Stimulated activated CD8-positive, alpha-beta memory T cell treated with anti-CD3 and anti-CD28 coated beads, Interleukin-4, amount 100 ng/mL, for 48 hours (primary cell): Measurements from ENCODE around the gene RBBP7.

Experiments
- DNase-seq: peaks from one replicate; pipeline ENCODE4 v3.0.0-alpha.2; 2020

RBBP7 gene

DNA sequence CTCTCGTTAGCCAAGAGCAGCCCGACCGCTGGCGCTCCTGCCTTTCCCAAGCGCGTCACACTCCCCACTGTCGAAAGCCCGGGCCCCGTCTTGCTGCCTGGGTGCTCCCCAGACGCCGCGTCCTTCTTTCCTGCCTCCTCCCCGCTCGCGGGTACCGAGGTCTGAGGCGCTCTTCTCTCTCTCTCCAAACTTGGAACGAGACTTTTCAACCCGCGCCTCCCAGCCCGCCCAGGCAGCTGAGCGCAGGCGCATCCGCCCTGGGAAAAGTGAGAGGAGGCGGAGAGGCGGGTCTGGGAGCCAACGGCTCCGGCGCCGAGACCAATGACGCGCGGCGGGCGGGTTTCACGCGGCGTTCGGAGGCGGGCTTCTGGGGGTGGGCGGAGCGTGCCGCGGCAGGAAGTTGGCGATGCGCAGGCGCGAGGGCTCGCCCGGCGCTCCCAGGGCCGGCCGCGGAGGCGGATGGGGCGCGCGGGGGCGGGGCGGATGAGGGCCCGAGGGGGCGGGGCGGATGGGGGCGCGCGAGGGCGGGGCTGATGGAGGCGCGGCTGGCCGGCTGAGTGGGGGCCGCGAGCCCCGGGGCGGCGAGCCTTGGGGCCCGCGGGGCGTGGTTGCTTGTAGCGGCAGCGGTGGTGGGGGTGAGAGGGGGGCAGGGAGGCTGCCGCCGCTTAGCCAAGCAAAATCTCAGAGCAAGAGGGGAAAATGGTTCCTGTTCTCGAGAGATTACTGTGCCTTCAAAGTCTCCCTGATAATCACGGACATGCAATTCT is at the start of gene RBBP7:
RBBP7 (minus strand) TSS at position 268 of the 767 bp plus-strand sequence. CDS start 309 bp downstream, outside the sequence.
- DNase-seq: peak; percentile 90

DNA sequence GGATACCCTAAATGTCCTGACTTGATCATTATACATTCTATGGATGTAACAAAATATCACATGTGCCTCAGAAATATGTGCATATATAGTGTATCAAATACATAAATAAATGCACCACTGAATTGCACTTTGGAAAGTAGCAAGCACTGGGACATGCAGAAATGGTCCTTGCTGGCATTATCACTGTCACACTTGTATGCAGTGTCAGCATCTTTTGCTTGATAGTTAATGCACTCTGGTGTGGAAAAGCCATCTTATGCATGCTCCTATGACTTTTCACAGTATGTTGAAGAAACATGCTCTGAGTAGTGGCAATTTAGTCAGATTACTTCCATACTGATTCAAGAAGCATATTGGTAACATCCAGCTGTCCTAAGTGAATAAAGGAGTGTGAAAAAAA is 48.8 kb upstream of the RBBP7 start:
- DNase-seq: no peak

DNA sequence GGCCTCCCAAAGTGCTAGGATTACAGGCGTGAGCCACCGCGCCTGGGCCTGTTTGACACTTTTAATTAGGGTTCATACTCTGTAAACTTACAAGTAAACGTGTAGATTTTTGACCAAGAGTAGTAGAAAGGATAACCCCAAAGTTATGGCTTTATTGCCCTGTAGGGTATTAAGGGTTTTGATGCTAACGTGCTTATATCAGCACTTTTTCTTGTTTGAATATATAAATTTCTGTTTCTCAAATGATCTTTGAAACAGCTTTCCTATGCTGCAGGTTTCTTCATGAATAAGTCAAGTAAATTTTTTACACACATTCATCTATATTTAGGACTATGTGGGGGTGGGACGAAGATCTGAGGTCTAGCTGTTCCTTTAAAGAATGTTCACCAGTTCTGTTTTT is 47.0 kb upstream of the RBBP7 start:
- no peak for DNase-seq

DNA sequence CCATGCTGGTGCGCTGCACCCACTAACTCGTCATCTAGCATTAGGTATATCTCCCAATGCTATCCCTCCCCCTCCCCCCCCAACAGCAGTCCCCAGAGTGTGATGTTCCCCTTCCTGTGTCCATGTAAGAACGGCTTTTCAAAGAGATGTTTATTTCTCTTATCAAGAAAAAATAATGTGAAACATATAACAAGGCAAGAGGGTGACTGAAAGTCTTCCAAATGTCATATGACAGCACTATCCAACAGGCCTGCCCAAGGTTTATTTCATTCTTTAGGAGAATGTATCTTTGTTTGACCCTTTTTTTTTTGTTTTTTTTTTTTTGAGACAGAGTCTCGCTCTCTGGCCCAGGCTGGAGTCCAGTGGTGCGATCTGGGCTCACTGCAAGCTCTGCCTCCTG is 46.4 kb upstream of the RBBP7 start:
- DNase-seq: no peak

DNA sequence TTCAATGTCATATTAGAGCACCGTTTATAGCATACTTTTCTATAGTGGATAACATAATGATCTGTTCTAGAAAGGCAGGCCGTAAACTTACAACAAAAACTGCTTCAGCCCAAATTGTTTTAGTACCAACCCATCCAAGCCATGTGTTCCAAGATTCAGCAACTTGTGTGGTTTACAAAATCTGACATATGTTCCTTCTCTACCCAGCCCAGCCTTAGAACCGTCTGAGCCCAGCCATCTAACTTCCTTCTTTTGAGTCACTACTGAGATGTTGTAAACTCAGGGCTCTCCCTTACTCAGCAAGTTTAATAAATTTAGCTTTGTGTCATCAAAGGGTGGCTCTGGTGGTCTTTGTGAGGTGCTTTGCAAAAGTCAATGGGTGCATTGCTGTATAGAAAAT is 43.9 kb upstream of the RBBP7 start:
- no peak for DNase-seq

DNA sequence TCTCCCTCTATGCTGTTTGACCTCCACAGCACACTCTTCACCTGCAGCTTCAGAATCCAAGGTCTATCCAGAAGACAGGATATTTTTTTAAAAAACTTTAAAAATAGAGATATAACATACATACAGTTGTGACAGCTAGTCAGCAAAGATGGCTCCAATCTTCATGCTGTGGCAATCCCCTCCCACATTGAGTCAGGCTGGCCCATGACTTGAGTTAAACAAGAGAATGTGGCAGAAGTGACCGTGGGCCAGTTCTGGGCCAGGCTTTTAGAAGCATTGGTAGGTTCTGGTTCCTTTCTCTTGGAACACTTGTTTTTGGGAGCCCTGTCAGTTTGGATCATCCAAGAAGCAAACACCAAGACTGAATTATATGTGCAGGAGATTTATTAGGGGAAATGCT is 40.2 kb upstream of the RBBP7 start:
- DNase-seq: no peak

DNA sequence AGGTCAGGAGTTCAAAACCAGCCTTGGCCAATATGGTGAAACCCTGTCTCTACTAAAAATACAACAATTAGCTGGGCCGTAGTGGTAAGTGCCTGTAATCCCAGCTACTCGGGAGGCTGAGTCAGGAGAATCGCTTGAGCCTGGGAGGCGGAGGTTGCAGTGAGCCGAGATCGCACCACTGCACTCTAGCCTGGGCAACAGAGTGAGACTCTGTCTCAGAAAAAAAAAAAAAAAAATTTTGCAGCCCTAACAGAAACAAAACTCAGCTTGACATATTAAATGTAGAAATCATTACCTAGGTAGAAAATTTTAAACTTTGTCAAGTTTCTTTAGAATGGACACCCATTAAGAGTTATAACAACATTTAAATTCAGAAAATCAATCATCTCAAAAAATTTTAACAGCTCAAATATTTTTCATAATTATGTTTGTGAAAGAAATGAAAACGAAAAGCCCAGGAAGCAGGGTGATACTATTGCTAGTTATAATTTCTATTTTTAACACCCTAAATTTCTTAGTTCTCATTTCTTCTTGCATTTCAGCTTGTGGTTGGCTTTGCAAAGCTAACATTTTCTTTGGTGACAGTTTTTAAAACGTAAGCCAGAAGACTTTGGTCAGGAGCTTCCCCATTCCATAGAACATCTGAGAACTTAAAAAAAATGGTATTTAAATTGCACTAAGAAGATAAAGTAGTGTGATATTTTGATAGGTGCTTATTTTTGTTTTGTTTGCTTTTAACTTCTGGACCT is 33.3 kb upstream of the RBBP7 start:
- DNase-seq: no peak

DNA sequence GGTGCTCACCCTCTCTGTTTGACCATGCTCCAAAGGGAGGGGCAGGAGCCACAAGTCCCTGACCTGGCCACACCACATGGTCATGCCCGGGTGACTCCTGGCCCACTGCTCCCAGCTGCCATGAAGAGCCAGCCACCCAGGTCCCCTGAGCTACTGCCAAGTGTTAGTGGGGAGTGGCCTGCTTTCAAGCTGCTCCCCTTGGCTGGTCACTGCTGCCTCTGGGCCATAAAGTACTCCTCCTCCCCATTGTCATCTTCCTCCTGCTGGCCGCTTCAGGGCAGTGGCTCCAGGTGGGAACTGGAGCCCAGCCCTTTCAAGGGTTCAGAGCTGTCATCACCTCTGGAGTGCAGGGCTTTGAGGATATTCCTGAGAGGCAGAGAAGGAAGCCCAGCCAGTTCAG is 27.3 kb upstream of the RBBP7 start:
- no peak for DNase-seq

DNA sequence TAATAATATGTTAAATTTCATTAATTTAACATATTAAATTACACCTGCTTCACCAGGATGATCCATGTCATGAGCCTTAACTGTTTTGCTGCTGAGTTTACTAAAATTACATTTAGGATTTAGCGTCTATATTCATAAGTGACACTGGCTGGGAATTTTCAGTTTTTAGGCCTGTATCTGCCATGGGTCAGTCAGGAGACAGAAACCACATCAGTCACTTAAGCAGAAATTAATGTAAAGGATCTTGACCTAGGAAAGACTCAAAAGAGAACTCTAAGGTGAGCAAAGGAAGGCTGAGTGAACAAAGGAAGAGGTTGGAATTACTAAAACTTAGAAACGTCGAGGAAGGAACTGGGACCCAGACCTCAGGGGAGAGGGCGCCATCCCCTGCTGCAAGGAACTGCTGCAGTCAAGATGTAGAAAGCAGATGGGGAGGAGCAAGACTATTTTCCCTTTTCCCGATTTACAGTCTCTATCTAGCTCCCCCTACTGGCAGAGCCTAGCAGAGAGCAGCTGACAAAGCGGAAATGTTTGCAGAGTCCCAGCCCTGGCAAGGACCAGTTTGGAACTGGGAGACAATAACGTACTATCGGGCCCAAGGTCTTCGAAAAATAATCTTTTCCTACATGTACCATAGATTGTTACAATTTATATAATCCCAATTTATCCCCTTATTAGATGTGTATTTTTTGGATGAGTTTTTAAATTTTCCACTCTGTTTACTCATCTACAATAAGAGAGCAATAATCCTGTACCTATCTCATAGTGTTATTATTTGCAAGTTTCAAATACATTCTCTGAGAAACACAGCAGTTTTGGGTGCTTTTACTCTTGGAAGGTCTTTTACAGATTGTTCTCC is 22.6 kb upstream of the RBBP7 start:
- peak; percentile 64 for DNase-seq

DNA sequence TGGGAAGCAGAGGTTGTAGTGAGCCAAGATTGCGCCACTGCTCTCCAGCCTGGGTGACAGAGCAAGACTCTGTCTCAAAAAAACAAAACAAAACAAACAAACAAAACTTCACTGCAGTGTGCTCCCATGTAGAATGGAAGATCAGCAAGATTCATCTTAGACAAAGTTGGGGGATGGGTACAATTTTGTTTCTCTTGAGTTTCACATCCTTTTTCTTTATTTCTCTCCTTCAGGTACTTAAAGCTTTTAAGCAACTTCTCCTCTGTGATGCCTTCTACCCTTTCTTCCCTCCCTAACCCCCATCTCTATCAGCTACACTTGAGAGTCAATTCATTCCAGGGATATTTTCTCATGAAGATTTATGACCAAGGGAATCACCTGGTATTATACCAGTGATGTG is 15.5 kb upstream of the RBBP7 start:
- no peak for DNase-seq

DNA sequence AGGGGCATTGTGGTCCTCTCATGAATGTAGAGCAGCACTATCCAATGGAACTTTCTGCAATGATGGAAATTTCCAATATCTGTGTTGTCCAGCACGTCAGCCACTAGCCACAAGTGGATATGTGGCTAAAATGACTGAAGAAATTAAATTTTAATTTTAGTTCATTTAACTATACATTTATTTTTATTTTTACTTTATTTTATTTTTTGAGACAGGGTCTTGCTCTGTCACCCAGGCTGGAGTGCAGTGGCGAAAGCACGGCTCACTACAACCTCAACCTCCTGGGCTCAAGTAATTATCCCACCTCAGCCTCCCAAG is 13.3 kb upstream of the RBBP7 start:
- DNase-seq: no peak

DNA sequence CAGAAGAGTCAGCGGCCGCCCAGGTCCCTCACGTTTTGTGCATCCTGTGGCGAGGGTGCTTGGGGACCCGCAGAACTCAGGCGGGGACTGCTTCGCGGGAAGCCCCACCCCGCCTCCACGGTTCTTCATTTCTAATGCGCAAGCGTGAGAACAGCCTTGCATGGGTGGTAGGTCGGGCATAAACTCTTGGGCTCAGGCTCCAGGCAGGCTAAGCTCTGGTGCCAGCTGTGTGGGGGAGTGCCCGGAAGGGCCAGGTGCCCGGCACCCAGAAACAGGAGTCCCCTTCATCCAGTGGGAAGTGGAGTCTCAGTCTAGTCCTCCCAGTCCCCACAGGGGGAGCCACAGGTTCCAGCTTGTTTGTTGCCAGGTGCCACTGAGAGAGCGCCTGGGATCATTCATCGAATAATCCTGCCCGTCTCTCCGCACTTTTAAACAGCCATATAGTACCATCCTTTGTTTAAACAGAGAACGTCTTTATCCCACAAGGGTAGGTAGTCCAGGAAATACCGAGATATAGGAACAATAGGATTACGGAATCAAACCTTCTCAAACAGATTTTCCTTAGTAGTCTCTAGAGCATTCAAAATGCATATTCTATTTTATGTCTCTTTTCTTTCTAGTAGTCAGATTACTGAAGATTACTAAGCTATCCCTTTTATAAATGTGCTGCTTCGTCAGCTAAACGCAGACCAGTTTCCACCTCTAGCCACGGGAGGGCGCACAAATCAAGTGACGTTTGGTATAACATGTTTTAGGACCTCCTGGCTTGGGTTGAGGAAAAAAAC is 12.7 kb upstream of the RBBP7 start:
- peak; percentile 80 for DNase-seq

DNA sequence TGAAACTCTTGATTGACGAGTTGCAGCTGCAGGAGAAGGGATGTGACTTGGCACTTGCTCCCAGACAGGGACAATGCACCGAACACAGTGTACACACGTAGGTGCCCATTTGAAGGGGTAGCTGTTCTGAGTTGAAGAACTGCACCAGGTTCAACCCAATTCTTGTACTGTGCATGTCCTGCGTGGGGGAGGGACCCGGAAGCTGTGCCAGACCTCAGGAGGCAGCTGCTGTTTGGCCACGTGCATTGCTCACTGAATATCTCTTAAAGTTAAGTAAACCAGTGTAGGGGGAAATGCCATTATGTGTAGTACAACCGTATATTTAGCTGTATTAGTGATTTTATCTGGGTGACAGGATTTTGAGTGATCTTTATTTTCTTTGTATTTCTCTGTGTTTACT is 12.0 kb upstream of the RBBP7 start:
- DNase-seq: no peak

DNA sequence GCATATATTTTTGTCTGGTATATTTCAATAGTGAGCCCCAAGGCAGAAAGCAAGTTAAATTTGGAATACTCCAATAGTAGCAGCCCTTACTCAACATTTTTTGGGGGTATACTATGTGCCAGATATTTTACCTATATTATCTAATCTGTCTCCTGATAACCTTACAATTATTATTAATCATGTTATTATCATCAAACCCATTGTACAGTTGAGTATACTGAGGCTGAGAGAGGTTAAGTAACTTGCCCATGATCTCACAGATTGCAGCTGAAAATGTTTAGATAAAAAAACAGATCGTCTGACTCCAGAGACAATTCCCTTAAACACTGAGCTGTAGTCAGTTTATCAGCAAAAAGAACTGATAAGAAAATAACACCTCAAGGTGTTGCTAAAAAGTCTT is 6.5 kb upstream of the RBBP7 start:
- no peak for DNase-seq

DNA sequence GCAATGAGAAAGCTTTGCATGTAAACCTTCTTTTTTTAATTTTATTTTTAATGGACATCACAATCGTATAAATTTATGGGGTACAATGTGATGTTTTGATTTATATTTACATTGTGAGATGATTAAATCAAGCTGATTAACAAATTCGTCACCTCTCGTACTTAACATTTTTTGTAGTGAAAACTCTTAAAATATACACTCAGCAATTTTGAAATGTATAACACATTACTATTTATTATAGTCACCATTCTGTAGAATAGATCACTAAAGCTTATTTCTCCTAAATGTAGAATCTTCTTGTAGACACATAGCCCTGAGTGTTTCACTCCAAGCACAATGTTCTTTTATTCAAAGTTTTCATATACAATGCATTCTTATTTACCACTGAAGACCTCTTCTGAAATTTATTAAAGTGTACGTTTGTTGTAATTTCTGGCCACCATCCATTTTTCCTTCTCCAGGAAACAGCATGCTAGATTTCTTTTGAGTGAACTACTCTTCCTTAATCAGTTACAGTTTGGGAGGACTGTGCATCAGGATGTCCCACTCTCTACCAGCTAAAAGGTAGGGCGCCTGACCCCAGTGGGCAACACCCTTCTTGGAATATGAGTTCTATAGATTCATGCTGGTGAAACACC is 4.4 kb upstream of the RBBP7 start:
- no peak for DNase-seq

DNA sequence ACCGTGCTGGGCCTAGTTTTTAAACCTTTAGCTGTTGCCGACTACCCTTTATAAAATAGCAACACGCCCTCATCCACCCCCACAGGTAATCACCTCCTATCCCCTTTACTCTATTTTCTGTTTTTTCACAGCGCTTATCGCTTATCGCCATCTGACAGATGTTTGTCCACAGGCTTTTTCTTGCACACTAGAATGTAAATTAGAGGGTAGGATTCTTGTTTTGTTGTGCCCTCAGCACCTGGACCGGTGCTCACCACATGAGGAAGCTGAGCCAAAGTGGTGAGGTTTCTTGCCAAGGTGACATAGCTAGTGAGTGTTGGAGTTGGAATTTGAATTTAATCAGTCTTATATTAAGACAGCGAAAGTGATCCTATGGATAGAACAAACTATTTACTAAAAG is 2.9 kb upstream of the RBBP7 start:
- DNase-seq: no peak

DNA sequence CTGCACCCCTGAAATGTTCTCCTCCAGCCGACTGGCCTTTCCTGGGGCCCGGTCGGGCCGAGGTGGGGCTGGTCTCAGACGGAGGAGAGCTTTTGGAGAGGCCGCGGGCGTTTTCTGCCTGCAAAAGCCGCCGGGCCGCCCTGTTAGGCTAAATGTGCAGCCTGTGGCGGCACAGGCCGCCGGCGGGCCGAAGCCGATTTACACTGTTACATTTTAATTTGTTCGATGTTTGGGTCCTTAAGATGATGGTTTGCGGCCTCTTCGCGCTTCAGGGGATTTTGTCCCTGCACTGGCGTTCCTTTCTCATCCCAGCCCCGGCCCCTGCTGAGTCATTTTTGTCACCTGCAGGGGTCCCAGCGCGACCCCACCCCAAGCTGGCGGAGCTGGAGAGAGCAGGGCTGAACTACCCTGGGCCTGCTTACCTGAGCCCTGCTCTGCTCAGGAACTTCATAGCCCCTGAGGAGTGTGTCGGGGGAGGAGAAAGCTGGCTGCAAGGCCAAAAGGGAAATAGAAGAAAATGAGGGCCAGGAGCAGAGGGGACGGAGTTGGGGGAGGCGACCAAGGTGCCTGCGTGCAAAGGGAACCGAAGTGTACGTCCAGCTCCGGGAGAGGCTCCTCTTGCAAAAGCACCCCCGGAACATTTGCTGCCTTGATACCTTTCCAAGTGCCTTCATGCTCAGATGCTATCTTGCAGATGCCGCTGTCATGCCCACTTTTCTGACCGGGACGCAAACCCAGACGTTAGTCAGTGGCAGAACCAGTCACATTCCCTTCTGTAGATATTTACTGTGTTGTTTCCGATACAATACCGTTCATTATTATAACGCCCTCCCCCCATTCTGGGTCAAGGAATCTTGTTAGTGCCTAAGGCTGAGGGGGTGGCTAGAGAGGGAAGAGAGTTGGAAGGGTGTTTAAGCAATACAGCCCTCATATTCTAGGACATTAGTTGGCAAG is 977 bp upstream of the RBBP7 start:
- DNase-seq: no peak

DNA sequence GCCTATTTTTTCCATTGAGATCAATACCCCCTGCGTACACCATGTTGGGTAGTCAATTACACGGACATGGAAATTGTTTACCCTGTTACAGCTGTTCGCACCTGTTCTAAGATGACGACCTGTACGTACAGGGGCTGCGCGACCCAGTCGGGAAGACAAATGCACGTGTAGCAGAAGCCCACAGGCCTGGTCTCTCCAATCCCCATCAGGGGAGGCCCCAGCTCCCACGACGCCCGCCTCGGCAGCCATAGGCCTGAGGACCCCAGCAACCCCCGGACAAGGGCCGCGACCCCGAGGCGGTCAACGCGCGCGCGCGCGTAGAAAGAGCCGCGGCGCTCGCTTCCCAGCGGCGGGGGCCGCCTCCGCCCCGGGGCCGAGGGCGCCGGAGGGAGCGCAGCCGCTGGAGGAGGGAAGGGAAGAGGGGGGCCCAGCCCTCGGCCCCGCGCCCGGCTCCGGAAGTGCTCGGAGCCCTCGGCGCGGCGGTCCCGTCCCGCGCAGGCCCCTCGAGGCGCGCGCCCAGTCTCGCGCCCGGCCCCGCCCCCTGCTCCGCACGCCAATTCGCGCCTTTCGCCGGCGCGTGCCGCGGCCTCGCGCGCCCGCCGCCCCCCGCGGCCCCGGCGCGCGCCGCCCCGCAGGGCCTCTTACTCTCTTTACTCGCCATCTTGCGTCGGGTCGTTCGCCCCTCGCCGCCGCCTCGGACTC is 618 bp downstream of the RBBP7 start:
- peak; percentile 57 for DNase-seq

DNA sequence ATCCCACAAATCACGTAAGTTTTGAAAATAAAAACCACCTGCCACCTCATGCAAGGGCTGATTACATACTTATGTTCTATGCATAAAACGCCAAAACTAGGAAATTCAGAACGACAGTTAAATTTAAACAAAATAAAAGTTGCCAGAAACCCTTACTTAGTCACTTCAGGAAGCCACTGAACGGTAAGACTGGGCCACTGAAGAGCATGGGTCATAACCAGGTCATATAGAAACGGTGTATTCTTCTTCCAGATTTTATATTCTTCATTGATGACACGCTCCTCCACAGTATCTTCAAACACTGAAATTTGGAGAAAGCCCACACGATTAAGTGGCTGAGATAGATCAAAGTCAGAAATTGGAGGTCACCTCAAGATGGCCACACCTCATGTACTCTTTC is 1.2 kb downstream of the RBBP7 start:
- DNase-seq: no peak

DNA sequence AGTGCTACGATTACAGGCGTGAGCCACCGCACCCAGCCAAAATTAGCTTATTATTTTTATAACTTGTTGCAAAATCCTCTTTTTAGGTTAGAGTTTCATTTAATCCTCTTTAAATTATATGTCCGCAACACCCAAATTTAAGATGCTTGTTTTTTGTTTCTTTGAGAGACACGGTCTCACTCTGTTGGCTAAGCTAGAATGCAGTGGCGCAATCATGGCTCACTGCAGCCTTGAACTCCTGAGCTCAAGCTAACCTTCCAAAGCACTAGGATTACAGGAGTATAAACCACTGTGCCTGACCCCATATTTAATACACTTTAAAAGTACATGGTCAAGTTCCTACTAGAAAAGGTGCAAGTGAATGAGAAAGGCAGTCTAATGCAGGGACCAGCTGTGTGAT is 2.2 kb downstream of the RBBP7 start:
- DNase-seq: no peak

DNA sequence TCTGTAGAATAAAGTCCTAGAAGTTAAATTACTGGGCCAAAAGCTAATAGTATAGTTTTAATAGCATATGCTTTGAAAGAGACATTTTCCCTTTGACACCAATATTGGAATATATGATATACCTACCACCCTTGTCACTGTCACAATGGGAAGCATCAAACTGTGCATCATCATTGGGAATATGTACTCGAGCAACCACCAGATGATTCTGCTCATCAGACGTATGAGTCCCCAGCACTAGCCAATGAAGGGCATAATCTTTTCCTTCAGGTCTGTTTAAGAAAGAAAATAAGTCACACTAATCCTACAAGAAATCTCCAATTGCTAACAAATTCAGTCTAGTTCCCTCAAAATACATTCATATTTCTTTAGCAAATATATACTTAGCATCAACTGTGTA is 7.3 kb downstream of the RBBP7 start:
- no peak for DNase-seq
